ENCODE measurements around the gene KCND3.

Gene KCND3

DNA sequence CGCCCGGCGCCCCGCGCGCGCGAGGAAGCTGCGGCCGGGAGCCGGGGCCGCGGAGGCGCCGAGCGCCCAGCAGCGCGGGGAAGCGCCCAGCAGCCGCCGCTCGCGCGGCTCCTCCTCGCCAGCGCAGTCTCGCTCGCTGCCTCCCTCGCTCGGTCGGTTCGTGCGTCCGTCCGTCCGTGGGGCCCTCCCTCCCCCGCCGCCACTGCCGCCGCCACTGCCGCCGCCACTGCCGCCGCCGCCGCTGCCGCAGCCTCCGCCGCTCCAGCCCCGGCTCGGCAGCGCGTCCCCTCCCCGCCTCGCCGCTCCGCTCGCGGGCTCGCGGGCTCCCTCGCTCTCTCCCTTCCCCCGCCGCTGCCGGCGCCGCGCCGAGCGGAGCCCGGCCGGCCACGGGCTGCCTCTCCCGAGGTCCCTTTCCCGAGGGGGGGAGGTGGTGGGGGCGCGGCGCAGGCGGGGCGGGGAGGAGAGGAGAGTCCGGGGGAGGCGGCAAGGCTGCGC is at the start of gene KCND3:
Gene KCND3 (minus strand): TSS at position 138 of the 495 bp plus-strand sequence.
- peak in 1 of 2 donors; percentile 10 for DNase-seq

DNA sequence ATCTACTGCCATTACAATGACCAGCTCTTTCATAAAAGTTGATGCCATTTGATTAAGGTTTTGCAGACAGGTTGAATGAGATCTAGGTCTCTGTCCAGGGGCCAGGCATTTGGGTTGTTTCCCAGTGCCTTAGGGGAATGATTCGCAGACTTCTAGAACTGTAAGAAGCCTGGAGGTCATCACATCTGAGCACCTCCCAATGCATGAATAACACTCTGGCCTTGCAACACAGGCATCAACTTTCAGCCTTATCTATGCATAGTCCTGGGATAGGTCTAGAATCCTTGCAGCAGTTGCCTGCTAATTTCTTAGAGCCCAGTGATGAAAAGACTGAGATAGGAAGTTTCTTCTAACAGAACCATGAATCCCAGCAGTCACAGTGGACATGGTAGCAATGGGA is 44.8 kb upstream of the KCND3 start:
- no peak for DNase-seq

DNA sequence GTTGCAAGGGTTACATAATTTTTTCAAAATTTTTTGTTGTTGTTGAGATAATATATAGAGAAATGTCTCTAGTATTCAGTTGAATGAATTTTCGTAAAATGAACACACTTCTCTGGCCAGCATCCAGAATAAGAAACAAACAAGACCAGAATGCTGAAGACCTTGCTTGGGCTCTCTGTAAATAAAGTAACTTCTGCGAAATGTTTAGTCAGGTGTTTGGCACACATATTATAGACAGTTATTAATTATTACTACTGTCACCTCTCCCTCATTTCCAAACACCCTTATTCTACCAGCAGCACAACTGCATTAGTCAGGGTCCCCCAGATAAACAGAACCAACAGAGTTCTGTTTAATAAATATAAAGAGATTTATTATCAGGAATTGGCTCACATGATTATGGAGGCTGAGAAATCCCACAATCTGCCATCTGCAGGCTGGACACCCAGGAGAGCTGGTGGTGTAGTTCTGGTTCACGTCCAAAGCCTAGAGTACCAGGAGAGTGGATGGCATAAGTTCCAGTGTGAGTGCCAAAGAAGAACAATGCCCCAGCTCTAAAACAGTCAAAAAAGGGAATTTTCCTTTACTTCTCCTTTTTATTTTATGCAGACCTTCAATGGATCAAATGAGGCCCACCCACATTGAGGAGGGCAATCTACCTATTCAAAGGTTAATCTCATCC is 44.1 kb upstream of the KCND3 start:
- no peak for DNase-seq

DNA sequence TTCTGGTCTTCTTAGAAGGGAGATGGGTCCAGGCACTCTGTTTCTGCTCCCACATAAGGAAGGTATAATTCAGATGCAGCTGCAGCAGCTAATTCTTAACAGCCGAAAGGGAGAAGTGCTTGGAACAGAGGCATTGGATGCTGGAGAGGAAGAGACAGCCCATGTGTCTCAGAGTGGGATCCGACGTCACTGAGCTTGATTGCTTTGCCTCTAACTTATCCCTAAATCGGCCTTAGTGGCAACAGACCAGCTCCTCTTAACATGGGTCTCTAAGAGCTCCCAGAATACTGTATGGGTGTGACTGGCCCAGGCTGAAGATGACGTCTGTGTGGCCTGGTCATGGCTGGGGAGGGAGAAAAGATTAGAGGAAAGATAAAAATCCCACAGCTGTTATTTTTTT is 40.7 kb upstream of the KCND3 start:
- DNase-seq, result no peak

DNA sequence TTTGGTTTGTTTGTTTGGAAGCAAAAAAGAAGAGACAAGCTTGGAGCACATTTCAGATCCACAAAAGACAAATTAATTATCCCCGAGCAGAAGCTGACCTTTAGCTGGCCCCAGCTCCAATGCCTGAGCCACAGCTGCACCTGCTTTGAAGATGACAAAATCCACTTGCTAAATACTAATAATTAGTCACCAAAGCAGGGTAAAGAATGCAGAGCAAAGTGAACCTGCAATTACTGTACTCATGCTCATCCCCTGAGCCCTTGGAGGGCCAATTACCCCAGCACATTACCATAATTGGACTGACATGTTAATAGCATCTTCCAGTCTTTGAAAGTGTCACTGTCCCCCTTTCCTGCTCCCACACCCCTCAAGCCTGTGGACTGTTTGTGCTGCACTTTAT is 38.2 kb upstream of the KCND3 start:
- DNase-seq, result no peak

DNA sequence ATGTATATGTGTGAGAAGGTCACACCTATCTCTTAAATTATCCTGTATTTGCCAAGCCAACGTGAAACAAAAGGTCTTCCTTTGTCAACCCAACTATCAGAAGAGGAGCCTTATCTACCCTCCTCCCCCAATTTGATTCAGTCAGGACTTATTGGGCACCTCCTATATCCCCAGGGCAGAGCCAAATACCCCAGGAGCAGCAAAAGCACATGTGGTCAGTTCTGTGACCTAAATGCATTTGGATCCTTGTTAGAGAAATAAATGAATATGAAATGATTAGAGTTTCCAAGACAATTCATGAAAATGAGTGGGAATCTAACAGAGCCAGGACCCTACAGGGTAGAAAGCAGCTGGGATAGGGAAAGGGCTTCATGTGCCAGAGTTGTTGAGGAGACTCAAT is 37.0 kb upstream of the KCND3 start:
- DNase-seq, result no peak

DNA sequence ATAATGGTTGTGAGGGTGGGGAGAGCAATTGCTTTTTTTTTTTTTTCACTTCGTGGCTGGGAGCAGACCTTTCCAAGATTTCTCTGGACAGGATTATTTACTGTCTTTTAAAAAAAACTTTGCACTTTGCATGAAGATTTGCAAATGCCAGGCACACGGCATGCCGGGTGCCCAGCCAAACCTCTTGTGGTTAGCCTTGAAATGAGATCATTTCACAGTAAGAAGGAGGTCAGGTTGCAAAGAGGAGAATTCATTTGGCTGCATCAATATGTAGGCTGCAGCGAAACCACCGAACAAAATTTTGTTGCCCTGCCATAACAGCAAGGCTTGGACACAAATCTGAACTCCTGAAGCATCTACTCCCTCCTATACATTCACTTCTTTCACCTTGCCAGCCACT is 36.5 kb upstream of the KCND3 start:
- DNase-seq, result no peak

DNA sequence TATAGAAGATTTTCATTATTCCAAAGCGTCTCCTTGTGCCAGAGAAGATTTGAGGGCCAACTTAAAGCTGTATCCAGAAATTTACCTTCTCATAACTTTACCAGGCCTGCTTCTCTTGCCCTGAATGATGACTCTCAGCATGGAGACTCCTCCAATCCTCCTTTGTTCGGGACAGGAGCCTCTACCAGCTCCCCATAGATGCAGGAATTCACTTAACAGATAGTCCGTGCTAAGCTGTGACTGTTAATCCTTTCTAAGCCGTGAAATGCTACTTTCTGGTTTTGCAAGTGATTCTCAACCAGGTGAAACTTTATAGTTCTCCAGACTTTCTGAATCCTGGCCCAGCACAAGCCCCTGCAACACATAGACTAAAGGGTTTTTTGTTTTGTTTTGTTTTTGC is 31.8 kb upstream of the KCND3 start:
- no peak for DNase-seq

DNA sequence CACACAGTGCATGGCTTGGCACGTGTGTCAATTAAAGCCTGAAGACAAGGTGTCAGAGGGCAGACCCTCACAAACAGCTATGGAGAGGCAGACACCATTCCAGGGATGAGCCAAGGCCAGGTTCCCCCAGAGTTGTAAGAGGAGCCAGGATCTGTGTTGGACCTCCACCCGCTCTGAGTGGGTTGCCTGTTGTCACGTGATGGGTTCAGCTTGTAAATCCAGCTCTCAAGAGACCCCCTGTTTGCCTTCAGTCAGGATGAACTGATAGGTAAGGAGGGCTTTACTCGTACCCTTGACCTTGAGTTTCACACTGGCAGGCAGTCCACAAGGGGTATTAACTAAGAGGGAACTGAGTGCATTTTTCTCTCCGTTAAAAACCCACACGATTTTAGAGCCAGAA is 27.7 kb upstream of the KCND3 start:
- DNase-seq, result no peak

DNA sequence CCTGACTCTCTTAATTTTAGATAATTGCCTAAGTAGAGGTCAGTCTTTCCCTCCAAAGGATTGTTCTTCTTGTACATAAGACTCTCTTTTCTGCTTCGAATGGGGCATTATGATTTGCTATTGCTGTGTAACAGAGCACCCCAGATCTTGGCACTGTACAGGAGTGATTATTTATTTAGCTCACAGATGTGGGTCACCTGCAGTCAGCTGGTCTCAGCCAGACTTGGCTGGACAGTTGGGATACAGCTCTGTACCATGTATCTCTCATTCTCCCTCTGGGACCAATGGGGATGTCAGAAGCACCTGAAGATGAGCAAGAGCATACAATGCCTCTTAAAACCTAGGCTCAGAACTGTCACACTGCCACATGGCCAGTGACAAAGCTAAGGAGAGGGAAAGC is 23.4 kb upstream of the KCND3 start:
- no peak for DNase-seq

DNA sequence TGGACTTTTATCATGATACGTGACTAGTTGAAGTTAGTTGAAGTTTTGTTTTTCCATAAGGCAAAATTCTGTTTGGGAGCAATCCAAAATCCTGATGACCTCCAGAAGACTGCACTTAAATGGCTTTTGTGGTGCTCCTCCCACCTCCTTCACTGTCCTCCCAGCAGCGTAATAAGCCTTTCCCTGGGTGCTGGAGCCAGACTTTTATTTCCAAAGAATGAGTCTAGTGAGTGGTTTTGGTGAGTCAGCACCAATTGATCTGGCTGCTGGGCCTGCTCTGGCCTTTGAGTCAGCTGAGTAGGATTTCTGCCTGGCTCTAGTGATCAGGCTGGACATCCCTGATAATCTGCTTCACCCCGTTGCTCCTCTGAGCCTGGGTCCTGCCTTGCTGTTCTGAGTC is 21.7 kb upstream of the KCND3 start:
- DNase-seq, result no peak

DNA sequence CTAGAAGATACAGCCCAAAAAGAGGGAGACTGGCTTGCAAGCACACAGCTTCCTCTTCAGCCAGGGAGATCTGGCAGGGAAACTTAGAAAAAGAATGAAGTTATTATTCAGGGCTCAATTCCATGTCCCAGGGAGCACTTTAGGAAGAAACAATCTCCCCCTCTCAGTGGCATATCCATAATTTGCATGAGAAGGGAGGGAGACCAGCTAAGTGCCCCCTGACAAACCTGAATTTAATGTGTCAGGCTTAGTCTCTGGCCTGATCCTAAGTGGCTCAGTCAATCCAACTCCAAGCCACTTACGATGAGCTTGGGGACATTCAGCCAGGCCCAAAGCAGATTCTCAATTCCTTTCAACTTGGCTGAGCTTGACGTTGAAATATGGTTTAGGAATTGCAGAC is 17.7 kb upstream of the KCND3 start:
- no peak for DNase-seq

DNA sequence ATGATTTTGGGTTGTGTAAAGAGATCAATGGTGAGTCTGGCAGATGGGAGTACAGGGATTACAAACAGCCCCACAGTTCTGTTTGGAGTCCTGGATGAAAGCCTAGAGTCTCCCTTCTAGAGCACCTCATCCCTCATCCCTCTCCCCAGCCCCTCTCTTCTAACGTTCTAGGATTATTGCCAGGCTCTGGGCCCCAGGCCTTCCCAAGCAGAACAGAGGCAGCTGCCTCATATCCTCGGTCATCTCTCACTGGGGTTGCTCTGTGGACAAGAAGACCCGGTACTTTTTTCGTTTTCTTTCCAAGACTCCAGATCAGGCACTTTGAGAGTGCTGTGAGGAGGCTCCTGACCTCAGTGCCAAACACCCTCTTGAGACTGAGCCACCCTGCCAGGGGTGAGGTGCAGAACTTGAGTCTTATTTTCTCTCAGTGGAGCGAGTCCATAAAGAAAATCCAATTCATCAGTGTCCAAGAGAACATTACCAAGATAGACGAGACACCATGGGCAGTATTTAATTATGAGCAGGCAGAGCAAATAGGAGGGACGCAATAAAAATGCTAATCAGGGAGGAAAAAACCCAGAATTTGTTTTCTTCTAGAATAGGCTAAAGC is 17.1 kb upstream of the KCND3 start:
- DNase-seq, result no peak

DNA sequence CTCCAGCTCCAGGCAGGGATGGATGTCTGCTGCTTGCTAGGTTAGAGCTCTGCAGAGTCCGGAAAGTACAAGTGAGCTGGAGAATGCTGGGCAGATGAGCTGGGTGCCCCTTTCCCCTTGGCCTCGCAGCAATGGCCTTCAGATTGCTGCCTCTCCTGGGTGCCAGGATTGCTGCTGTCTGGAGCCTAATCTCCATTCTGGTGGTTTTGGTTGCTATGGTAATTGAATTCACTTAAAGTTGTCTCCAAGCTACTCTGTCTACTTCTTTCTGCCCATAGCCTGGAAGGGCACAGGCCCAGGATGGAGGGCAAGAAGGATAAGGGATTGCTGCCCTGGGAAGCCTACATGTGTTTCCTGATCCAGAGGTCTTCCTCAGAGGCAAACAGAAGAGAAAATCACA is 14.6 kb upstream of the KCND3 start:
- DNase-seq, result no peak

DNA sequence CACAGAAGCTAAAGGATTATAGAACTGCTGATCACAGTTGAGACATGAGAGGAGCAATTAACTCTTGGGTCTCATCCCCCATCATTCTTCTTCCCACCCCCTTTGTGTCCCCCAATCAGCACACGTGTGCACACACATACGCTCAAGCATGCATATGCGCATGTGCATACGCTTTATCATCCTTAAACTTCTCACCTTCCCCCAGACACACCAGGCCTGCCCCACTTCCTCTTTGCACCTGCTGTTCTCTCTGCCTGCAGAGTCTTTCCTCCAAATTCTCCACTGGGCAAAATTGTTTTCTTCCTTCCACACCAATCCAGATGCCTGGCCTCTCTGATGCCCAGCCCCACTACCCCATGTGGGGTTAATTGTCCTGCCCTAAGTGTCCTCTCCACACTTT is 13.0 kb upstream of the KCND3 start:
- no peak for DNase-seq

DNA sequence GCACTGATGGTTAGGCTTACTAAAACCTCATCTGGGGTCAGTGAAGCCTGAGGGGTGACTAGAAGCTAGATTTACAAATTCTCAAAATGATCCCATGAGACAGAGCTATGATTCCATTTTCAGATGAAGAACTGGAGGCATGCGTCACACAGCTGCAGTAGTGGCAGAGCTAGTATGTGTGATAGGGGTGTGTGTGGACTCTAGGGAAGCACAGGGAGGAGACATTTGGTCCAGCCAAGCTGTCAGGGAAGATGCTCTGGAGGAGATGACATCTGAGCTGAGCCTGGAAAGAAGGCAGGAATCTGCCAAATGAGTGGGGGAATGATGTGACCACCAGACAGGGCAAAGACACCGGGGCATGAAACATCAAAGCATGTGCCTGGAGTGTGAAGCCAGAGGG is 12.0 kb upstream of the KCND3 start:
- no peak for DNase-seq

DNA sequence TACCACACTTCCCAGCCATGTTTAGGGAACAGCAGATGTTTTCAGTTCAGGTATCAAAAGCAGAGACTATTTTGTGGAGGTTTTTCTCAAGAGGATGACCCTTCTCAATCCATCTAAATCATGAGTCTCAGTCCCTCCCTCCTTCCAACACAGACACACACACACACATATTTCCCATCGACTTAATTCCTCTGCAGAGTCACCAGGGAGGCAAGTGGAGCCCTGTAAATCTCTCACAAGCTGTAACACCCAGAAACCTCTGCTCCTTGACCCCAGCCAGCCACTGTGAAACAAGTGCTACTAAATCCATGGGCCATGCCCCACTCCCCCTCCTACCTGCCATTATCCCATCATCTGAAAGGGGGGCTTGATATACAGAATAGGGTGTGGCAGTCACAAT is 10.6 kb upstream of the KCND3 start:
- no peak for DNase-seq

DNA sequence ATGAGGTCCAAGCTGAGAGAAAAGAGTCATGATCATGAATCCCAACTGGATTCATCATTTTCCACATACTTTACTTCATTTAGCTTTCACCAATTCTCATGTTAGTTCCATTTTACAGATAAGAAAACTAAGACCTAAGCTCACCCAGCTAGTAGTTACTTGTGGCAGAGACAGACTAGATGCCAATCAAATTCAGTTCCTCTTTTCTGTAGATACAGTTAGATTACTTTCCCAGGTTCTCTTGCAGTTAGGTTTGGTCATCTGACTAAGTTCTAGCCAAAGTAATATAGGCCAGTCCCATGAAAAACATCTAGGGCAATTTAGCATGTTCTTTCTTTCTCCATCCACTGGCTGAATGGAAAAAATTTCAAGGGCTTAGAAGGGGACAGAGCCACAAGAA is 8.9 kb upstream of the KCND3 start:
- DNase-seq, result no peak

DNA sequence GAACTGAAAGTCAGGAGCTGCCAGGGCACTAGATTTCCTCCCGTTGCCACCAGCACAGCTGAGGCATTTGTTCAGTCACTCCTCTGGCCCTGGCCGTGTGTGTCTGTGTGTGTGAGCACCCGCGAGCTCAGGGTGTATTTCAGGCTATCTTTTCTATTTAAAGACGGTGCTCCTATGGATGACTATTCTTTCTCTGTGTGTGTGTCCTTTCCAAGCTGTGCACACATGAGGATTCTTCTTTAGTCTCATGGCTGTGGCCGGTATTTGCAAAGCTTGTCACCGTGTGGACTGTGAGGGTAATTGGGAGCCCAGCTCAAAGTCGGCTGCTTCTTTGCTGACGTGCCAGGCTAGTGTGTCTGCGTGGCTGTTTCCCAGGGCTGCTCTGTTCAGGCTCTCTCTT is 3.0 kb upstream of the KCND3 start:
- no peak for DNase-seq

DNA sequence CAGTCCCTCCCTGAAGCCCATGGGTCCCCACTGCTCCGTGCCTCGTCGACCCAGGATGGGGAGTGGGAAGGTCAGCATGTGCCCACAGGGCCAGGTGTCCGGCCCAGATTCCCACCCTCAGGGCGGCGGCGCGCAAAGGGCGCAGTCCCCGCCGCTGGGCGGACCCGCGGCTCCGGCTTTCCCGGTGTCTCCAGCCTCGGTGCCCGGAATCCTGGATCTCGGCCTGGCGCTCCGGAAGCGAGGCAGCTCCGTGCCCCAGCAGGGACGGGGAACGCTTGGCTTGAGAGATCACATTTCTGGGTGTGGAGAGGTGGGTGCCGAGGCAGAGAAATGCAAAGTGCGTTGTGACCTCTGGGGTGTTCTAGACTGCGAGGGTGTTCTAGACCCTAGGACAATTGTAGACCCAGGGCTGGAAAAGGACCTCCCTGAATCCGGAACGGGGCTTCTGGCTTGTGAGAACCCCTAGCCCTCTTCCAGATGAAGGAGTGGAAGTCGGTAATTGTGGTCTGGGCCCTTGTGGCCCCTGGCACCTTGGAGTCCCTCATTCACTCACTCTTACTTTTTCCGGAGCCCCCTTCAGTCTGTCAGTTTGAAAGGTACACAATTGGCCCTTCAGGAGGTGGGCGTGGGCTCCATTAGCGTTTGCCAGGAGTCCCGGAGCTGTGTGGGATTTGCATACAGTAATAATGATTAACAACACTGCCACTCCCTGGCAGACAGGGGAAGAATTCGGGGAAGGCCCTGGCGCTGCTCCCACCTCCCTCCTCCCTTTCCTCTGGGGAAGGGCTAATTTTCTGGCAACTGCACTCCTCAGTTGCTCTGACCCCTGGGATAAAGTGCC is 1.6 kb upstream of the KCND3 start:
- DNase-seq, result no peak

DNA sequence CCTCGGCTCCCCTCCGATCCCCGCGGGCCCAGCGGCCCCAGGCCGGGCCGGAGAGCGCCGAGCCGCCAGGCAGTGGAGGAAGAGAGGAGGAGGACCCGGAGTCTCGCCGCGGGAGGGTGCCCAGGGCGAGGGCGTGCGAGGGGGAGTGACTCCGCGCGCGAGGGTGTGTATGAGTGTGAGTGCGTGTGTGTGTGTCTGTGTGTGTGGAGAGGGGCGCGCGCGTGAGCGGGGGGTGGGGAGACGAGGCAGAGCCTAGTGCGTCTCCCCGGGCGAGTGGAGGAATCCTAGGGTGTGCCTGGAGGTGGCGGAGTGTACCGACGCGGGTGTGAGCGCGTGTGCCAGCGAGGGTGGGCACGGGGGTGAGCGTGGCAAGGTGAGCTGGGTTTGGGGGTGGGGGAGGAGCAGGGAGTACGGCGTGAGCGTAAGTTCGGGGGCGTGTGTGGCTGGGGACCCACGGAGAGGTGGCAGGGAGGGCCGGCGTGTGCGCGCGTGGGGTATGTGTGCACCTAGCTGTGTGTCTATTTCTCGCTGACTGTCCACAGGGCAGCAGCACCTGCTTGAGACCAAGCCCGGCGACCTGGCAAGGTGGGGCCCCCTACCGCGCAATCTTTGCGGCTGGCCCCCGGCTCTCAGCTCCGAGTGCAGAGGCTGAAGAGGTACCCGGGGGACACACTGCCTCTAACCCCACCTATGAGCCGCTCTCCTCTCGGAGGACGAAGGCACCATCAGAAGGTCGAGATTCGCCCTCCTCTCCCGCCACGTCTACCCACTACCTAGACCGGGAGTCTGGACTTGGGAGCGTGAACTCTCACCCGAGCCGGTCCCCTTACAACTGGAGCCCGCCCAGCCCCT is 784 bp upstream of the KCND3 start:
- DNase-seq, result no peak

DNA sequence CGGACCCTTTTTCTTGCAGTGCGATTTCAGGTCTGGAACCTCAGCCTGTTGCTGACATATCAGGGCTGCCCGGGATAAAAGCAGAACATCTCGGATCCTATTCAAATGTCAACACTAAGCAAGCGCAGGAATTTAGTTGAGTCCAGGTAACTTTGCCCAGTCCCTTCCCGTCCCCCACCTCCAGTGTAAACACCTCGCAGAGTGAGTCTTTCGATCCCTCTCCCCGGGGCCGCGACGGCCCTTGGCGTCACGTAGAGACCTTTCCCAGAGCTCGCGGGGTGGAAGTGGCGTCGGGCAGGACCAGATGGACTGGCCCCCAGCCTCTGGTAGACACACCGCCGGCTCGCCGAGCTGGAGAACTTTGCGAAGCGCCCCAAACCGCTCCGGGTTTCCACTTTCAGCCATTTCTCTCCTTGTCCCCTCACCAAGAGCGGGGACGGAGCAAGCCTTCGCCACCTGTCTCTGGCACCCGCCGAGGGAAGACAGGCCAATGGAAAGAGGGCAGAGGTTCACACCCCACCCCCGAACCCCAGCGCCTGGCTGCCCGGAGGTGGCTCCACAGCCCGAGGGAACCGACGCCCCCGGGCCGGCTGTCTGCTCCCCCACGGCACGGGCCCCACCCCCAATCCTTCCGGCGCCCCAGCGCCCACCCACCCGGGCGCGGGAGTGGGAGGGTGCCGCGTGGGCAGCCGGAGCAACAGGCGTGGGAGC is 570 bp downstream of the KCND3 start:
- DNase-seq, result no peak

DNA sequence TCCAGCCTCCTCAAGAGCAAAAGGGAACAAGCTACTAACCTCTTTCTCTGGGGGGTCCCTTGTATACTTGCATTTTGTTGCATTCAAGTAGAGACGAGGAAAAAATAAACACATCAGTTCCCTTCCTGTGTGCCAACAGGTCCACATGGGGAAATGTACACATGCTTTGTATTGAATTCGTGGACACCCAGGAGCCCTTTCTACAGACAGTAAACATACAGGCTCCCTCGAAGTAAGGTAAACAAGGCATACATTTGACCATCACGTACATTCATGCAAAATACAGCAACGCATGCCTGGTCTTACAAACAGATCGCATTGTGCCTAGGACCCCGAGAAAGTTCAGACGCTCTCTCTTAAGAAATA is 1.1 kb downstream of the KCND3 start:
- no peak for DNase-seq
